GM21390 (cell line): ENCODE data around the gene PLEKHA5.
"Not testable (repeated sequence)": the region's sequence is repeated elsewhere in the genome, so short reads cannot be mapped to it uniquely, and the experiment has no call there.

Experiments used
- ATAC-seq: cut with Tn5 transposase; IDR thresholded peaks from one replicate; pipeline ENCODE4 v1.9.1; 2021; ENCODE audit not compliant: unreplicated experiment

The PLEKHA5 gene

DNA sequence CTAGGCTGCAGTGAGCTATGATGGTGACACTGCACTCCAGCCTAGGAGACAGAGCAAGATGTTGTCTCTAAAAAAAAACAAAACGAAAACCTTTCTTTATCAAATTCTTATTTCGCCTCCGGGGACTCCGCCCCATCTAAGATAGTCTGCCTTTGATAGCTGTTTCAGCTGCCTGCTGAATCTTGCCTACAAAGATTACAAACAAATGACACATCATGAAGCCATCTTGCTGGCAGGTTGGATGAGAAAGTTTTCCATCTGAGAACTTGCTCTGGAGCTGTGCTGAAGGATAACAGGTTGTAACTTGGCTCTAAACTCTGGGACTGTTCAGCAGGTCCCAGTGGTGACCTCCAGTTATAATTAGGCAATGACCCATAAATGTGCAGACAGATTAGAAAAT lies 268.0 kb downstream of the PLEKHA5 start:
- no peak for ATAC-seq

DNA sequence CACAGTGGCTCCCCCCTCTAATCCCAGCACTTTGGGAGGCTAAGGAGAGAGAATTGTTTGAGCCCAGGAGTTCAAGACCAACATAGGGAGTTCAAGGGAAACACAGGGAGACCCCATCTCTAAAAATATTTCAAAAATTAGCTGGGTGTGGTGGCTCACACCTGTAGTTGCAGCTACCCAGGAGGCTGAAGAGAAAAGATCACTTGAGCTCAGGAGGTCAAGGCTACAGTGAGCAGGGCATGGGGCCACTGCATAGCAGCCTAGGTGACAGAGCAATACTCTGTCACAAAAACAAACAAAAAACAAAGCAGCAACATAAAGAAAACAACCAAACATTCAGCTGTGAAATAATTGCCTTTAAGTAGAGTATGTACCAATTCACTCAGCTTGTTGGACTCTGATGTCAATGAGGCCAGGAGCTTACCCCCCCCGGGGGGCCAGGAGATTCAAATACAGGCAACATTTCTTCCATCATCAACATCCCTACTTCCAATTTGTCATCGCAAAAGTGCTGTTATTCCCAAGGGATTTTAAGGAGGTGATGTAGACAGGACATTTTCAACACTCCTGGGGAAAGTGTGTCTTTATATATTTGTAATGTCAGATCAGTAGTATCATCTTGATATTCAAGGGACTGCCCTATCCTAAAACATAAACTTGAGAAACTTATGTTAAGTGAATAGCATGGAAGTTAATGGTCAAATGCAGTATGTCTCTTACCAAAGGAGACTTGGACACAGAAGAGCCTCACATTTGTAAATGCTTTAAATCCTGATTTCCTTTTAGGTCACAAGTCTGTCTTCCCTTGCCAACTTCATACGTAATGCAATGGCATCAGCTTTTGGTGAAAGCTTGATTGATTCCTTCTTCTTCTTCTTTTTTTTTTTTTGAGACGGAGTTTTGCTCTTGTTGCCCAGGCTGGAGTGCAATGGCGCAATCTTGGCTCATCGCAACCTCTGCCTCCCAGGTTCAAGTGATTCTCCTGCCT lies 269.1 kb downstream of the PLEKHA5 start:
- ATAC-seq, result no peak

DNA sequence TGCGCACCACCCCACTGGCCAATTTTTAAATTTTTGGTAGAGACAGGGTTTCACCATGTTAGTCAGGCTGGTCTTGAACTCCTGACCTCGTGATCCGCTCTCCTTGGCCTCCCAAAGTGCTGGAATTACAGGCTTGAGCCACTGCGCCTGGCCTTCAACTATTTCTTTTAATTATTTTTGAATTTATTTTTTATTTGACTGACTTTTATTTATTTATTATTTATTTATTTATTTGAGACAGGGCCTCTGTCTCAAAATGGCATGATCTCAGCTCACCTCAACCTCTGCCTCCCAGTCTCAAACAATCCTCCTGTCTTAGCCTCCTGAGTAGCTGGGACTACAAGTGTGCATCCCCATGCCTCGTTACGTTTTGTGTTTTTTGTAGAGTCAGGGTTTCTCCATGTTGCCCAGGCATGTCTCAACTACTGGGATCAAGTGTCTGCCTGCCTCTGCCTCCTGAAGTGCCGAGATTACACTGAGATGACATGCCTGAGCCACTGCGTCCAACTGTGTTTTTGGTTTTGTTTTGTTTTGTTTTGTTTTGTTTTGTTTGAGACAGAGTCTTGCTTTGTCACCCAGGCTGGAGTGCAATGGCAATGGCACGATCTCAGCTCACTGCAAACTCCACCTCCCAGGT lies 271.2 kb downstream of the PLEKHA5 start:
- ATAC-seq, result not testable (repeated sequence)

DNA sequence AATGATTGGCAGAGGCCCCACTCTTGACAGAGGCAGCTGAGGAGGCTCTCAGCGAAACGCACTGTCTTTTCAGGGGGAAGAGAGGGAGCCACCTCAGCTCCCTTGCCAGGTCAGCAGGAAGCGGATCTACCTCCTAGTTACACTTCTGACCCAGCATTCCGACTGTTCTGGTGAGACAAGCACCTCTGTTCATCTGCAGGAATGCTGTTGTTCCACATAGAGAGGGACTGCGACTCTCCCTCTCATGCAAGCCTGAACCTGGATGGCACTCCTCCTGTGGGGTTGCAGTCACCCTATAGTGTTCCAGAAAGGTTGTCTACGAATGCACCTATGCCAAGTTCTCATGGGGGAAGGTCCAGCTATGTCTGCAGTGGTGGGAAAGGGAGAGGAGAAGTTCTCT lies 272.7 kb downstream of the PLEKHA5 start:
- no peak for ATAC-seq

DNA sequence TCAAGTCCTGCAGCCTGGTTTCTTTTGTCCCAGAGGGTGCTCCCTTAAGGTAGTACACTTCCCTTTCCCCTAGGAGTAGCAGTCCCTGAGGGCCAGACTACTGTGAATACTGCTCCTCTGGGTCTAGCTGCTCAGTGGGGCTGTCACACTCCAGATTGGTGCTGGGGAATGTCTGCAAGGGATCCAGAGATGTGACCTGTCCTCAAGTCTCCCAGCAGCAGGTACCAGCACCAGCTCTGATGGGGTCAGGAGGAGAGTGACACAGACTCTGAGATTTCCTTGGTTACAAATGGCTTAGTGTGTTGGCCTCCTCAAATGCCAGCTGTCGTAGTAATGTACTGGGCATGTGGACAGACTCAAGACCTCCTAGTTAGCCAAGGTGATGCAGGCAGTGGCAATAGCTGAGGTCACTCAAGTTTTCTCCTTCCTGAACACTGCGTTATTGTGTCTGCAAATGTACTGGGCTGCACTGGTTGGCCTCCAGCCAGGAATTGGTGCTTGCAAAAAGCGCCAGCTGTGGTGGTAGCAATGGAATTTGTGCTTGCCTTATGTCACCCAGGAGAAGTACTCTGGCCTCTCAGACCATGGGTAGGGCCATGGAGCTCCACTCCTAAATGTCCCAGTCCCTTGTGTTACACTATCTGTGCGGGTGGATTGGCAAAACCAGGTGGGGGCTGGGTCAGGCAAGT lies 273.4 kb downstream of the PLEKHA5 start:
- no peak for ATAC-seq

DNA sequence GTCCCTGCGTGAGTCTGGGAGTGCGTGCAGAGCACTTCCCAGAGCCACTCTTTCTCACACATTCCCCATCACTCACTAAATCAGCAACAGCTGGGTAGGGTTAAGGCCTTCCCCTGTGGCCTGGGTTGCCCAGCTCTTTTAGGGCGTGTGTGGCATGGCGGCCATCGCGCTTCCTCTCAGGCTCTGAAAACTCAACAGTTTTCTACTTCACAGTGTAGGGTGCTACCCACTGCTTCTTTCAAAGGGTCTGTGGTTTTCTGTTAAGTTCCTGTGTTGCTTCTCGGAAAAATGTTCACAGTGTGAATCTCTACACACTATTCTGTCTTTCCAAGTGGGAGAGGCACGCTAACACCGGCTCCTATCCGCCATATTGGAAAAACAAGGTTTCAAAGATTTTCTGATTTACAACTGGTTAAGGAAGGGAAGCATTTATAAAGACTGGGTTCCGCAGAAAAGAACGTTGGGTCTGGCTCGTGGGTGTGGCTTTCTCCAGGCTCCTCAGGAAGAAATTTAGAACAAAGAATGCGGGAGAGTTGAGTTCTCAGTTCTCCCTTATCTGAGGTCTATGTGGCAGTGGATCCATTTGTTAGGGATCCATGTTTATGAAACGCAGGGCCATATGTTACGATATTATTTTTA lies 274.8 kb downstream of the PLEKHA5 start:
- ATAC-seq, result no peak

DNA sequence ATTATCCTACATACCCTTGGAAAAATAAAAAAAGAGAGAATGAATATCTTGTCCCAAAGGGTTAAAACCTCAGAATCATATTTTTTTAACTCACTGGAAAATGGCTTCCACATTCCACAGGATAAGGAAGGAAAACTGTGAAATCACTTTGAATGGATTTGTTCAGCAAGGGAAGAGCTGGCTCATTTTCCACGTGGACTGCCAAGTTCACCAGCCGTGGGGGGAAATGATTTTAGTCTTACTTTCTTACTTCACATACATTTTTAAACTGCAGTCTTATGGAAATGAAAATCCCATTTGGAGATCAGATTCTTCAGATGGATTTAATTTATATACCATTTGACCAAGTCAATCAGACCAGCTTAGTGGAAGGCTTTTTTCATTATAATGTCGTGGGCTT lies 279.8 kb downstream of the PLEKHA5 start:
- no peak for ATAC-seq

DNA sequence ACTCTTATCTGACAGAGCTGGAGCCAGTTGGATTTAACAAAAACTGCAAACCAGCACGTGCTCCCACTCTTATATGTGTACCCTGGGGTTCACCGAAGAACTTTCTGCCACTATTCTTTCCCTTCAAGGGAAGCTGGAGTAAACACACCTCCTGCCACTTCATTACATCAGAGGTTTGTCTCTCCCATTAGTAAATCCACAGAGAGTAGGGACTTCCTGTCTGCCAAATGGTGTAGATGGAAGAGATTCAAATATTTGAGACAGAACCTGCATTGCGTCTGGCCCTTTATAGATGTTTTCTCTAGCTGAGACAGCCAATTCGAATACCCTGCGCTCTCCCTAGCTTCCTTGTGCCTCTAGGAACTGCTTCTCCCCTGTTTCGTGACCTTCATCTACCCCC lies 280.7 kb downstream of the PLEKHA5 start:
- no peak for ATAC-seq

DNA sequence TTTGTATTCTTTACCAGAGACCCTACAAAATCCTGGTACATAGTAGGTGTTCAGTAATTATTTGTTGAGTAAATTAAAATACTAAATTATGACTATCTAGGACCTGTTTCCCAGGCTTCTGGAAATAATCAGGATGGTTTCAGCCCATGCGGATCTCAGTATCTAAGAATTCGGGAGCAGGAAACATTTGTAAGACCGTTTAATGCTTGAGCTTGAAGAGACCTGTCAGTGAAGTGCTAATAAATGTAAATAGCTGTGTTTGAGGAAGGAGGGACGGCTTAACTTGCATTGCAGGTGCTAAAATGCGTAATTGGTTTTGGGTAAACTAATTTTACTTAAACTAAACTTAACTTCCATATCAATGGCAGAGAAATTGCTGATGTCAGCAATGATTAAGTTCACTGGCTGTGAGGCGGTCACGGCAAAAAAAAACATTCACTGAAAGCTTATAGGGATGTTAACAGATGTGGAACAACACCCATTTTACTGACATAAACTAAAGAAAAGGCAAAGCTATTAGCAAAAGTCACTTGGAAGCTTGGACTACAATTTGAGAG lies 281.2 kb downstream of the PLEKHA5 start:
- no peak for ATAC-seq

DNA sequence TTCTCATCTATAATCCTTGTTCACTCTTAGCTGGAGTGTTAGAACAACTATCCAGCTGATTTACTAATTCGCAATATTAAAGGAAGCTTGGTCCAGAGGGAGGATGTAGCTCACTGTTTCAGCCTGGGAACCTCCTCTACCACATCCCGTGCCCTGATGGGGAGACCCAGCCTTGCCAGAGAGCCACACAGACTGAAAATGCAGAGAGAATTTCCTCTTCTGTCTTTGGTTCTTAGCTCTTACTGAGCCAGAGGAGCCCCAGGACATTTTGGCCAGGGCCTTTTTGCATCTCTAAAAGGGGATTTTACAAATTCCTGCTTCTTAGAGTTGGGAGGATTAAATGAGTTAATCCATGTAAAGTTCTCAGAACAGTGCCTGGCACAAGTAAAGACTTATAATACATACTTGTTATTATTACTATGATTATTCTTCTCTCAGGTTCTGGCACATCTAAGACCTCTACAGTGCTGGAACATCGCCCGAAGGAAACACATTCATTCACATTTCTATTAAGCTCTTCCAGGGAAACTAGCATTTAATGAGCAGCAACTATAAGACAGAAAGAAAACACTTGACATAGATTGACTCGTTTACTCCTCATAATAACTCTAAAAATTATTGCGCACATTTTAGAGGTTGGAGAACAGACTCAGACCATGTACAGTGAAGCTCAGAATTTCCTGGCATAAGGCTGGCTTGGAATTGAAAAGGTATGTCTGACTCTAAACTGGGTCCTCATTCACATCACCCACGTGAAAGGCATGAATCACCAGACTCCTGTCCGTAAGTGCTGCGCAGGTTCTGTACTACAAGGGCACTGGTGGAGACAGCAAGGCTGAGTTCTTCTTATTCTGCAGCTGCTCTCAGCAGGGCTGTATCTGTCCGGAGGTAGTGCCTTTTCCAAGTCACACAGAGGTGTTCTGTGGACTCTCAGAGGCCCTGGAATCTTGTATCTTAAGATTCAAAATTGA lies 282.0 kb downstream of the PLEKHA5 start:
- ATAC-seq, result no peak

DNA sequence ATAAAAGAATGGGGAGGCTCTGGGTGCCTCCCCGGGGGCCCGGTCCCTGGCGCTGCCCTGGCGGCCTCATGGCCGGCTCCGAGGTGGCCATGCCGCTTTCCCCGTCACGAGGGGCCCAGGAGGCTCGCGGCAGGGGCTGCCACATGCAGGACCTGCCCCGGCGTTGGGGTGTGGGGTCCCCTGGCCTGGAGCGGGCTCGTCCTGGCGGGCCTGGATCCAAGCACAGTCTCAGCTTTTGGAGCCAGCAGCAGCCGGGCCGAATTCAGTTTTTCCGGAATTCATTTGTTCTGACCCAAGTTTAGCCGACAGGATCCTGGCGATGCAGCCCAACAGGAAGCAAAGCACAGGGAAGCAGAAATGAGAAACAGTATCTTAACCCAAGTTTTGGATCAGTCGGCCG lies 283.3 kb downstream of the PLEKHA5 start:
- no peak for ATAC-seq

DNA sequence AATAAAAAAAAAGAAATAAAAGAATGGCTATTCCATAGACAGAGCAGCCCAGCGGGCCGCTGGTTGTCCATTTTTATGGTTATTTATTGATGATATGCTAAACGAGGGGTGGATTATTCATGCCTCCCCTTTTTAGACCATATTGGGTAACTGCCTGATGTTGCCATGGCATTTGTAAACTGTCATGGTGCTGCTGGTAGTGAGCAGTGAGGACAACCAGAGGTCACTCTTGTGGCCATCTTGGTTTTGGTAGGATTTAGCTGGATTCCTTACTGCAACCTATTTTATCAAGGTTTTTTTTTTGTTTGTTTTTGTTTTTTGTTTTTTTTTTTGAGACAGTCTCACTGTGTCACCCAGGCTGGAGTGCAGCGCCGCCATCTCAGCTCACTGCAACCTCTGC lies 284.0 kb downstream of the PLEKHA5 start:
- not testable (repeated sequence) for ATAC-seq

DNA sequence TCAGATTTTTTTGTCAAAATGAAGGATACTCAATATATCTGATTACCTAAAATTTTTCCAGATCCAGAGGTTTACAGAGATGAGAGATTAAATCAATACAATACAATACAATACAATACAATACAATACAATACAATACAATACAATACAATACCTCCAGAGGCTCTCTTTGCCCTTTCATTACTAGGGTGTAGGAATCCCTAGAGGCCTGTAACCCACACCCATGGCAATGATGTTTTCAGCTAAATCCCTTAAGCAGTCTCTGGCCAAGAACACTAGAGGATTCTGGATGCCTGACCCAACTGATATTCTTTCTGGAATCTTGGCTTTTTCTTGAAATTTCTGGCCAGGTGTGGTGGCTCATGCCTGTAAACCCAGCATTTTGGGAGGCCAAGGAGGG lies 286.0 kb downstream of the PLEKHA5 start:
- no peak for ATAC-seq

DNA sequence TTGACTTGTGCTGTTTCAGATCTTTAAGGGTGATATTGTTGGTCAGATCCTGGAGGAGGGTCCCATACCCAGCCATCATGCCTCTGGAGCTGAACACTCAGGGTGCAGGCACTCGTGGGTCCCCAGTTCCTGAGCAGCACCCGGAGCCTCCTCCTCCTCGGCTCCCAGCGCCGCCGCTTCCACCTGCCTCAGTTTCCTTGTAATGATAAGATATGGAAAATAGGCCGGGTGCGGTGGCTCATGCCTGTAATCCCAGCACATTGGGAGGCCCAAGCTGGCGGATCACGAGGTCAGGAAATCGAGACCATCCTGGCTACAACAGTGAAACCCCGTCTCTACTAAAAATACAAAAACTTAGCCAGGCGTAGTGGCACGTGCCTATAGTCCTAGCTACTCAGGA lies 289.6 kb downstream of the PLEKHA5 start:
- no peak for ATAC-seq

DNA sequence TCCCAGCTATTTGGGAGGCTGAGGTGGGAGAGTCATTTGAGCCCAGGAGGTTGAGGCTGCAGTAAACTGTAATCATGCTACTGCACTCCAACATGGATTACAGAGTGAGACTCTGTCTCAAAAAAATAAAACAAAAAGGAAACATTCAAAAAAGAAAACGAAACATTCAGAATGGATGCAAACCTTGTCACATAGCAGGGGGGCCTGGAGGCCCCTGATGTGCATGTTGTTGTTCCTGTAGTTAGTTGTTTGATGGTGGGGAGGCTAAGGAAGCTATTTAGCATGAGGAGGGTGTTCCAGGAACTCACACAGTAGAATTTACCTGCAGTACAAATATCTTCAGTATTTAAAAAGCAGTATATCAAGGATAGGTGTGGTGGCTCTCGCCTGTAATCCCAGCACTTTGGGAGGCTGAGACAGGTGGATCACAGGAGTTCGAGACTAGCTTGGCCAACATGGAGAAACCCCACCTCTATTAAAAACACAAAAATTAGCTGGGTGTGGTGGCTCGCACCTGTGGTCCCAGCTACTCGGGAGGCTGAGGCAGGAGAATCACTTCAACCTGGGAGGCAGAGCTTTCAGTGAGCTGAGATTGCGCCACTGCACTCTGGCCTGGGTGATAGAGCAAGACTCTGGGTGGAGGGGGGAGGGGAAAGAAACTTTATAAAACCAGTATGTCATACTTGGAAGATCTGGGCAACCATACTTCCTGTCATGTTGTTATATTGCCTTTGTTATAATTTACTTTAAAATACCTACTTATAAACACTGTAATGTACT lies 292.2 kb downstream of the PLEKHA5 start:
- ATAC-seq, result no peak

DNA sequence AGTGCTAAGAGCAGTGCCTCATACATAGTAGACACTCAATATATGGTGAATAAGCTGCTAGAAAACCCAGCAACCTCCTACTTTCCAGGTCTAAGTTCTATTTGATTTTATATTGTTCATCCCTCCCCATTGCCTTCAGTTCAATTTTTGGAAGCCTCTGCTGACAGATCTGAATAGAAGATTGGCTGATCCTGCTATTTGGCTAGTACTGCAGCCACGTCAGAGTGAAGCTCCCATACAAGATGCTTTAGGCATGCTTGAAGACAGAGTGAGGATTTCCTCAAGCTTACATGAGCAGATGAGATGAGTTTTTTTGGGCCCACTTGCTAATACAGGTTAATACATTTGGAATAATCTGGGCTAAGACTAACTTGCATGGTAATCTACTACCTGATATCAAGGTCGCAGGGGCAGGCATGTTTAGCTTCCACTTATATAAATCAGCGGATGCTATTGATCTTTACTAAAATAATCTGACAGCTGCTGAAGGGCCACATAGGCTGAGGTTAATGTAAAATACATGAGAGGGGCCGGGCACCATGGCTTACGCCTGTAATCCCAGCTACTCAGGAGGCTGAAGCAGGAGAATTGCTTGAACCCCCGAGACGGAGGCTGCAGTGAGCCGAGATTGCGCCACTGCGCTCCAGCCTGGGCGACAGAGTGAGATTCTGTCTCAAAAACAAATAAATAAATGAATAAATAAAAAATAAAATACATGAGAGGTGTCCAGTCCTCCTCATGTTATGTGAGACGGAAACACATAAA lies 293.8 kb downstream of the PLEKHA5 start:
- no peak for ATAC-seq
